H1 (cell line): ENCODE data around the gene SUPT7L. TPM values are rescaled to one million over a fixed set of nuclear protein-coding genes. Genes with fewer than 3 reads are reported as not detected.

Experiments
- CTCF ChIA-PET: fragments of 300-600 bp; sonication (Branson Sonifier 250); formaldehyde crosslinking; loops from one replicate; lab custom pipeline; 2021; ENCODE audit not compliant: partially characterized antibody; lab: Charles Lee
- POLR2A ChIA-PET: fragments of 300-600 bp; sonication (Branson Sonifier 250); formaldehyde crosslinking; loops from one replicate; lab custom pipeline; 2021; ENCODE audit warnings: inconsistent platforms; ENCODE audit not compliant: partially characterized antibody; lab: Charles Lee
- DNase-seq, 2 experiments: peaks; one replicate each; pipeline versions ENCODE4 v3.0.0 to v3.0.0-alpha.2; 2010 to 2022; ENCODE audit warnings: low spot score in 2 of 2, low read depth in 1 of 2, mixed read lengths in 1 of 2
- FAIRE-seq: peaks from 2 replicates; lab custom pipeline; 2011; peaks lifted over from hg19 to GRCh38; lab: Jason Lieb, UNC
- H2AFZ ChIP-seq: 2 replicates; pipeline ENCODE4 v1.8.1; 2012; ENCODE audit warnings: low read length, inconsistent platforms
- H2AK5ac ChIP-seq: 2 replicates; pipeline ENCODE4 v1.6.1; 2013; ENCODE audit warnings: low read depth, low read length
- H2BK120ac ChIP-seq: replicated peaks from 2 replicates; pipeline ENCODE3; 2013; ENCODE audit warnings: low read depth, low read length, inconsistent platforms
- H2BK12ac ChIP-seq: 2 replicates; pipeline ENCODE4 v1.6.1; 2013; ENCODE audit warnings: low read depth, low read length
- H2BK15ac ChIP-seq: 2 replicates; pipeline ENCODE4 v1.6.1; 2013; ENCODE audit warnings: low read length
- H2BK20ac ChIP-seq: 2 replicates; pipeline ENCODE4 v1.6.1; 2013; ENCODE audit warnings: low read length
- H2BK5ac ChIP-seq: 2 replicates; pipeline ENCODE4 v1.6.1; 2013; ENCODE audit warnings: low read depth, low read length
- H3K14ac ChIP-seq: 2 replicates; pipeline ENCODE4 v1.6.1; 2013; ENCODE audit warnings: inconsistent platforms; ENCODE audit not compliant: insufficient read length
- H3K18ac ChIP-seq: 2 replicates; pipeline ENCODE4 v1.6.1; 2013; ENCODE audit warnings: low read length; ENCODE audit errors: extremely low read depth
- H3K23ac ChIP-seq: 2 replicates; pipeline ENCODE4 v1.6.1; 2013; ENCODE audit warnings: inconsistent platforms; ENCODE audit not compliant: insufficient read length
- H3K23me2 ChIP-seq: 2 replicates; pipeline ENCODE4 v1.6.1; 2013; ENCODE audit warnings: low read depth, low read length
- H3K27ac ChIP-seq: 2 replicates; pipeline ENCODE4 v1.6.1; 2011; ENCODE audit warnings: low read depth, low read length, inconsistent platforms
- H3K27me3 ChIP-seq, 4 experiments: replicated peaks in 1 of 4; 1 replicate in 1 of 4; 2 replicates in 3 of 4; pipeline versions ENCODE4 v1.6.1 to v1.8.1; 2011 to 2013; ENCODE audit warnings: low read length in 3 of 4, mild to moderate bottlenecking in 3 of 4, inconsistent platforms in 2 of 4, mixed read lengths in 2 of 4, moderate library complexity in 1 of 4; ENCODE audit not compliant: control insufficient read depth in 3 of 4, insufficient read depth in 3 of 4; ENCODE audit errors: extremely low read depth in 1 of 4
- H3K36me3 ChIP-seq, 4 experiments: 2 replicates each; pipeline versions ENCODE4 v1.6.1 to v1.8.1; 2011 to 2013; ENCODE audit warnings: mild to moderate bottlenecking in 4 of 4, low read length in 3 of 4, moderate library complexity in 2 of 4, control low read depth in 1 of 4, inconsistent platforms in 1 of 4; ENCODE audit not compliant: insufficient read depth in 4 of 4, control insufficient read depth in 2 of 4
- H3K4ac ChIP-seq: replicated peaks from 2 replicates; pipeline ENCODE3; 2013; ENCODE audit warnings: low read length, low read depth, mixed read lengths, inconsistent platforms; ENCODE audit not compliant: insufficient read length
- H3K4me1 ChIP-seq, 4 experiments: replicated peaks in 1 of 4; 1 replicate in 1 of 4; 2 replicates in 3 of 4; pipeline versions ENCODE4 v1.6.1 to v1.8.1; 2011 to 2013; ENCODE audit warnings: low read length in 3 of 4, inconsistent platforms in 2 of 4, mixed read lengths in 1 of 4; ENCODE audit not compliant: insufficient read depth in 4 of 4, control insufficient read depth in 3 of 4
- H3K4me2 ChIP-seq, 2 experiments: 2 replicates each; pipeline versions ENCODE4 v1.6.1 to v1.8.1; 2011 to 2013; ENCODE audit warnings: low read depth in 2 of 2, low read length in 2 of 2, control low read depth in 1 of 2, inconsistent platforms in 1 of 2, mild to moderate bottlenecking in 1 of 2; ENCODE audit not compliant: insufficient read depth in 1 of 2
- H3K4me3 ChIP-seq, 4 experiments: fragments of 200-600, 300-600 bp in 1 of 4; sonication (generic), shearing (Covaris generic), sonication (Bioruptor Twin) in 1 of 4; 2 replicates each; pipeline versions ENCODE4 v1.5.1 to v1.8.1; 2011 to 2016; ENCODE audit warnings: low read length in 4 of 4, low read depth in 3 of 4, control low read depth in 2 of 4, inconsistent platforms in 2 of 4, mild to moderate bottlenecking in 2 of 4, mixed read lengths in 1 of 4, moderate library complexity in 1 of 4; ENCODE audit not compliant: insufficient read depth in 2 of 4; ENCODE audit errors: extremely low read depth in 1 of 4
- H3K56ac ChIP-seq: replicated peaks from 2 replicates; pipeline ENCODE3; 2013; ENCODE audit warnings: low read depth, mild to moderate bottlenecking, mixed read lengths, low read length, inconsistent platforms; ENCODE audit not compliant: insufficient read length
- H3K79me1 ChIP-seq: 2 replicates; pipeline ENCODE4 v1.6.1; 2013; ENCODE audit warnings: low read depth, low read length, control low read depth
- H3K79me2 ChIP-seq, 2 experiments: 2 replicates each; pipeline versions ENCODE4 v1.6.1 to v1.8.1; 2012 to 2013; ENCODE audit warnings: low read length in 2 of 2, mild to moderate bottlenecking in 2 of 2, inconsistent platforms in 1 of 2; ENCODE audit not compliant: insufficient read depth in 2 of 2, control insufficient read depth in 1 of 2
- H3K9ac ChIP-seq, 4 experiments: replicated peaks in 1 of 4; 1 replicate in 1 of 4; 2 replicates in 3 of 4; pipeline versions ENCODE4 v1.6.1 to v1.8.1; 2011 to 2013; ENCODE audit warnings: low read depth in 3 of 4, low read length in 3 of 4, control low read depth in 2 of 4, mild to moderate bottlenecking in 2 of 4, moderate library complexity in 2 of 4, inconsistent platforms in 1 of 4; ENCODE audit errors: extremely low read depth in 1 of 4
- H3K9me3 ChIP-seq, 2 experiments: 2 replicates each; pipeline versions ENCODE4 v1.6.1 to v1.8.1; 2012 to 2013; ENCODE audit warnings: mild to moderate bottlenecking in 2 of 2, moderate library complexity in 2 of 2, control low read depth in 1 of 2, inconsistent platforms in 1 of 2, low read depth in 1 of 2, low read length in 1 of 2, mixed read lengths in 1 of 2; ENCODE audit not compliant: insufficient read depth in 2 of 2
- H4K20me1 ChIP-seq, 2 experiments: replicated peaks in 1 of 2; 2 replicates each; pipeline versions ENCODE3 to v1.8.1; 2011 to 2013; ENCODE audit warnings: inconsistent platforms in 2 of 2, low read length in 2 of 2, mild to moderate bottlenecking in 1 of 2; ENCODE audit not compliant: insufficient read depth in 2 of 2, control insufficient read depth in 1 of 2
- H4K5ac ChIP-seq: 2 replicates; pipeline ENCODE4 v1.6.1; 2013; ENCODE audit warnings: low read length, low read depth, mixed read lengths, inconsistent platforms; ENCODE audit not compliant: insufficient read length
- H4K8ac ChIP-seq: 2 replicates; pipeline ENCODE4 v1.8.0; 2013; ENCODE audit warnings: mild to moderate bottlenecking, moderate library complexity, low read length, inconsistent platforms; ENCODE audit not compliant: insufficient read depth; ENCODE audit errors: extremely low read depth
- H4K91ac ChIP-seq: replicated peaks from 2 replicates; pipeline ENCODE3; 2013; ENCODE audit warnings: low read length, mixed read lengths, inconsistent platforms; ENCODE audit not compliant: insufficient read length
- NANOG ChIP-seq: IDR thresholded peaks from 2 replicates; pipeline ENCODE4 v1.6.1; 2011; ENCODE audit warnings: low read length, low read depth, mild to moderate bottlenecking, inconsistent platforms; ENCODE audit not compliant: insufficient read depth, poor library complexity, severe bottlenecking
- POLR2A ChIP-seq, 2 experiments: IDR thresholded peaks; 1 replicate in 1 of 2; 2 replicates in 1 of 2; pipeline ENCODE4 v1.6.1; 2011; ENCODE audit warnings: low read depth in 2 of 2, low read length in 2 of 2, mild to moderate bottlenecking in 2 of 2; ENCODE audit errors: control extremely low read depth in 1 of 2
- SIRT6 ChIP-seq: IDR thresholded peaks from one replicate; pipeline ENCODE4 v1.7.1; 2012; ENCODE audit warnings: low read length, inconsistent platforms
- ZNF274 ChIP-seq: IDR thresholded peaks from 2 replicates; pipeline ENCODE4 v1.7.0; 2012; ENCODE audit warnings: low read length, borderline replicate concordance; ENCODE audit errors: extremely low read depth
- WGBS, 2 experiments: shearing (Covaris generic) in 1 of 2; methylation state at CpG; one replicate each; pipeline versions ENCODE4 v1.1.6 to v1.1.7; 2013 to 2015; ENCODE audit warnings: low lambda C conversion rate in 2 of 2, mixed read lengths in 2 of 2, inconsistent platforms in 1 of 2, low coverage in 1 of 2, missing lambda C conversion rate in 1 of 2; ENCODE audit not compliant: insufficient replicate concordance in 2 of 2, insufficient coverage in 1 of 2, insufficient read length in 1 of 2; ENCODE audit errors: extremely low coverage in 1 of 2, missing lambda C conversion rate in 1 of 2; 5-methylcytosine and 5-hydroxymethylcytosine counted together
- polyA plus RNA-seq, 7 experiments: library from polyadenylated mRNA; depleted of rRNA in 3 of 7; stranded (reverse) in 5 of 7; unstranded in 2 of 7; fragments of >200 nt in 5 of 7; fragments of 200-250 nt in 2 of 7; gene quantifications; 1 replicate in 5 of 7; 2 replicates in 1 of 7; 4 replicates in 1 of 7; pipeline versions ENCODE4 v1.2.1 to v1.2.3, GENCODE V29; 2011 to 2013; ENCODE audit warnings: missing spikeins in 2 of 7, mixed read lengths in 2 of 7
- total RNA-seq: library from RNA; stranded (reverse); fragmentation: NEBNext Ultra II Directional; extraction: Animal tissue kit (Norgen Biotek cat#: 25700); gene quantifications from 2 replicates; pipeline ENCODE4 v1.2.1, GENCODE V29; 2021

SUPT7L gene
- total and polyA plus RNA-seq, 2 of the 8 experiments (the other 6 are each of a cell fraction or from before 2014, with no cell fraction given), result 22.2 to 26.6 TPM

- Histone ChIP-seq H3K4me3 (no peak overlapping the region), H3K9ac (no peak overlapping the region), H3K4me1 (no peaks in the 10 kb centered on the region), H2BK120ac (no peak overlapping the region), H3K18ac (no peak overlapping the region), H3K4me2 (no peak overlapping the region), H4K20me1 (no peaks in the 10 kb centered on the region), H4K8ac (no peak overlapping the region), H3K27me3 (no peaks in the 10 kb centered on the region), H3K56ac (no peak overlapping the region), H2BK20ac (no peak overlapping the region), H4K91ac (no peak overlapping the region), H2BK5ac (no peak overlapping the region), H2BK12ac (no peak overlapping the region), H3K23ac (no peak overlapping the region), H2AK5ac (no peak overlapping the region), H3K4ac (no peak overlapping the region), H4K5ac (no peak overlapping the region), H3K9me3 (no peaks in the 10 kb centered on the region), H3K27ac (no peak overlapping the region), H3K14ac (no peak overlapping the region), H3K79me1 (no peaks in the 10 kb centered on the region), H3K36me3 (peaks cover 19 to 52% (median 42%) of the 10 kb centered on the region in 4 experiments), H3K23me2 (no peaks in the 10 kb centered on the region), H2AFZ (no peak overlapping the region), H2BK15ac (no peak overlapping the region), H3K79me2 (no peaks in the 10 kb centered on the region)
- no peak for FAIRE-seq
- POLR2A ChIA-PET, result interaction anchor here (0.7 to 2.1 kb wide), 10 partner anchors 8 to 123 kb away, joined by 3 to 7 read pairs (median 4); partner anchors contain the start of genes CCDC121 and GPN1
- no peak for DNase-seq
- CTCF ChIA-PET, result interaction anchor here (0.7 to 5.2 kb wide), 3 partner anchors 35 to 345 kb away, joined by 3 to 22 read pairs (median 3); partner anchors contain the start of gene PPM1G
- 95% methylated on average over 4 of the region's 4 CpGs; no CpG with 5 or more reads in 1 of the 2 experiments for WGBS, 2 experiments
- no peak for TF ChIP-seq POLR2A (IDR thresholded peaks at IDR 0.05; ENCODE audit: control extremely low read depth in 1 of 2, low read depth in 2 of 2, low read length in 2 of 2)
- no peak for TF ChIP-seq SIRT6
- TF ChIP-seq NANOG, result no peak
- no peak for TF ChIP-seq ZNF274
Measured at GRCh38 chr2:27647737-27648136, 15.7 kb downstream of the SUPT7L start.
